IPS-NIHi7 (cell line): Measurements from ENCODE around the gene KIF5A.
"Not testable (repeated sequence)": the region's sequence is repeated elsewhere in the genome, so short reads cannot be mapped to it uniquely, and the experiment has no call there.

ENCODE experiments used
- DNase-seq: peaks from one replicate; pipeline ENCODE4 v3.0.0; 2012; ENCODE audit warnings: mixed read lengths; ENCODE audit errors: extremely low spot score

The KIF5A gene

GRCh38 chr12:57607958-57608663 lies 58.3 kb downstream of the KIF5A start:
- no peak for DNase-seq

GRCh38 chr12:57609101-57609780 lies 59.4 kb downstream of the KIF5A start:
- peak; percentile 53 for DNase-seq

- peak; percentile 33 for DNase-seq
These were observed 60.1 kb downstream of the KIF5A start for GRCh38 chr12:57609781-57610553.

- no peak for DNase-seq
These were observed 60.8 kb downstream of the KIF5A start for GRCh38 chr12:57610554-57611107.

- DNase-seq, result peak; percentile 82
These were observed 61.4 kb downstream of the KIF5A start, which contains the start of gene ARHGEF25 for GRCh38 chr12:57611108-57611826. TSS of gene ARHGEF25 (plus strand) at chr12:57611435. CDS start at chr12:57611895, 460 bp downstream.

- DNase-seq, result no peak
These were observed 62.2 kb downstream of the KIF5A start for GRCh38 chr12:57611827-57612710.

- no peak for DNase-seq
These were observed 63.0 kb downstream of the KIF5A start for GRCh38 chr12:57612711-57613426.

- no peak for DNase-seq
These were observed 63.7 kb downstream of the KIF5A start for GRCh38 chr12:57613427-57614109.

GRCh38 chr12:57614178-57614947 lies 64.5 kb downstream of the KIF5A start:
- peak; percentile 83 for DNase-seq

GRCh38 chr12:57614948-57615500 lies 65.2 kb downstream of the KIF5A start:
- DNase-seq, result no peak

- DNase-seq, result no peak
These were observed 65.8 kb downstream of the KIF5A start for GRCh38 chr12:57615637-57616036.

GRCh38 chr12:57616383-57617101 lies 66.7 kb downstream of the KIF5A start:
- no peak for DNase-seq

GRCh38 chr12:57617942-57618341 lies 68.1 kb downstream of the KIF5A start:
- DNase-seq, result no peak

- not testable (repeated sequence) for DNase-seq
These were observed 68.6 kb downstream of the KIF5A start for GRCh38 chr12:57618431-57618830.

- no peak for DNase-seq
These were observed 69.2 kb downstream of the KIF5A start for GRCh38 chr12:57618966-57619433.

GRCh38 chr12:57619434-57620244 lies 69.8 kb downstream of the KIF5A start:
- DNase-seq, result peak; percentile 63
